Caco-2 (cell line): Measurements from ENCODE around the gene CEACAM19. TPM values are rescaled to one million over a fixed set of nuclear protein-coding genes. Genes with fewer than 3 reads are reported as not detected.

Experiments
- BruUV-seq: library from RNA; stranded (reverse); fragments of 400-500 nt; replicated peaks from 2 replicates; lab custom pipeline; 2021; lab: Mats Ljungman, UMichigan
- CTCF ChIA-PET: fragments of 300-600 bp; sonication (Branson Sonifier 250); formaldehyde crosslinking; loops from one replicate; lab custom pipeline; 2022; ENCODE audit warnings: antibody characterized with exemption; lab: Charles Lee
- POLR2A ChIA-PET: fragments of 300-600 bp; sonication (Branson Sonifier 250); formaldehyde crosslinking; loops from one replicate; lab custom pipeline; 2022; ENCODE audit warnings: antibody characterized with exemption; lab: Charles Lee
- DNase-seq, 2 experiments: peaks; one replicate each; pipeline versions ENCODE4 v3.0.0 to v3.0.0-alpha.2; 2020 to 2022
- H3K27me3 ChIP-seq: replicated peaks from 2 replicates; pipeline ENCODE4 v1.6.0; 2011; ENCODE audit warnings: low read length; ENCODE audit not compliant: control insufficient read depth, insufficient read depth
- H3K36me3 ChIP-seq: 2 replicates; pipeline ENCODE4 v1.5.1; 2011; ENCODE audit warnings: low read length; ENCODE audit not compliant: control insufficient read depth, insufficient read depth
- H3K4me1 ChIP-seq: fragments of 250-450 bp; sonication (Bioruptor Pico); 2 replicates; pipeline ENCODE4 v1.5.1; 2020; ENCODE audit warnings: mild to moderate bottlenecking
- H3K4me3 ChIP-seq: 2 replicates; pipeline ENCODE4 v1.5.1; 2011; ENCODE audit warnings: low read depth, mild to moderate bottlenecking, control low read depth, low read length
- H3K9me3 ChIP-seq: fragments of 250-450 bp; sonication (Bioruptor Pico); 2 replicates; pipeline ENCODE4 v1.5.1; 2020; ENCODE audit warnings: mild to moderate bottlenecking, moderate library complexity
- H3K27ac Mint-ChIP-seq: one replicate; pipeline ENCODE4 v1.8.0; 2022; ENCODE audit warnings: mixed read lengths; ENCODE audit not compliant: unreplicated experiment
- H3K27me3 Mint-ChIP-seq: one replicate; pipeline ENCODE4 v1.8.0; 2022; ENCODE audit warnings: mixed read lengths; ENCODE audit not compliant: insufficient read depth, unreplicated experiment
- H3K36me3 Mint-ChIP-seq: one replicate; pipeline ENCODE4 v1.8.0; 2022; ENCODE audit warnings: mild to moderate bottlenecking, mixed read lengths; ENCODE audit not compliant: insufficient read depth, unreplicated experiment
- H3K4me1 Mint-ChIP-seq: one replicate; pipeline ENCODE4 v1.8.0; 2022; ENCODE audit warnings: low read depth, mixed read lengths; ENCODE audit not compliant: unreplicated experiment
- H3K4me3 Mint-ChIP-seq: one replicate; pipeline ENCODE4 v1.8.0; 2022; ENCODE audit warnings: mild to moderate bottlenecking, moderate library complexity, mixed read lengths; ENCODE audit not compliant: unreplicated experiment
- H3K9me3 Mint-ChIP-seq: one replicate; pipeline ENCODE4 v1.8.0; 2022; ENCODE audit warnings: mixed read lengths; ENCODE audit not compliant: unreplicated experiment
- intact Hi-C: fragments of 100-400 bp; cut with micrococcal nuclease; formaldehyde crosslinking; loops from one replicate; pipeline ENCODE4 v1.10.0; 2022; ENCODE audit not compliant: unreplicated experiment
- total RNA-seq: library from RNA; stranded (reverse); gene quantifications from 2 replicates; pipeline ENCODE4 v1.2.3, GENCODE V29; 2022
- TF ChIP-seq, protein P1 (sequence below), 2 experiments: fragments of 200-600 bp in 1 of 2; IDR thresholded peaks; 1 replicate in 1 of 2; 2 replicates in 1 of 2; pipeline versions ENCODE4 v1.5.1 to v1.8.0; 2011 to 2022; ENCODE audit warnings: antibody characterized with exemption in 1 of 2, control low read depth in 1 of 2, inconsistent platforms in 1 of 2, low read depth in 1 of 2, low read length in 1 of 2, mild to moderate bottlenecking in 1 of 2, moderate library complexity in 1 of 2; ENCODE audit not compliant: insufficient read depth in 1 of 2, severe bottlenecking in 1 of 2, unreplicated experiment in 1 of 2

Gene CEACAM19
- total RNA-seq, 1 experiment from 2014 or later: 2.9 TPM

DNA sequence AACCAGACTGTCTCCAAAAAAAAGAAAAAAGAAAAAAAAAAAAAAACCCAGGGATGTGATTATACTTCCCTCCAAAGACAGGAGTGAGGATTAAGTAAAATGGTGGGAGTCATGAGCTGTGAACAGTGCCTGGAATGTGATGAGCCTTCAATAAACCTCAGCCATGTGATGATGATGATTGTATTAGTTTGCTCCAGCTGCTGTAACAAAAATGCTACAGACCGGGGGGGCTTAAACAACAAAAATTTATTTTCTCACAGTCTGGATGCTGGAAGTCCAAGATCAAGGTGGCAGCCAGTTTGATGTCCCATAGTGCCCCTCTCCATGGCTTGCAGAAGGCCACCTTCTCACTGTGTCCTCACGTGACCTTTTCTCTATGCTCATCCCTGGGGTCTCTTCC is 36.5 kb upstream of the CEACAM19 start:
- no peaks in the 10 kb centered on the region for H3K27me3 ChIP-seq
- intact Hi-C loops: no loop called here
- no peak overlapping the region for H3K4me3 ChIP-seq
- peaks cover 2% of the 10 kb centered on the region for H3K36me3 ChIP-seq
- POLR2A ChIA-PET: interaction anchor here (0.9 kb wide), 1 partner anchor 20 kb away, joined by 8 read pairs; no protein-coding TSS in a partner anchor
- H3K9me3 ChIP-seq: peaks cover 5% of the 10 kb centered on the region
- H3K4me1 Mint-ChIP-seq: peaks cover 39% of the 10 kb centered on the region
- no peak for DNase-seq
- BruUV-seq: no TSS peak
- no peak overlapping the region for H3K4me3 Mint-ChIP-seq
- peaks cover 13% of the 10 kb centered on the region for H3K36me3 Mint-ChIP-seq
- no peak overlapping the region for H3K27ac Mint-ChIP-seq
- peaks cover 9% of the 10 kb centered on the region for H3K9me3 Mint-ChIP-seq
- TF ChIP-seq, protein P1, sequence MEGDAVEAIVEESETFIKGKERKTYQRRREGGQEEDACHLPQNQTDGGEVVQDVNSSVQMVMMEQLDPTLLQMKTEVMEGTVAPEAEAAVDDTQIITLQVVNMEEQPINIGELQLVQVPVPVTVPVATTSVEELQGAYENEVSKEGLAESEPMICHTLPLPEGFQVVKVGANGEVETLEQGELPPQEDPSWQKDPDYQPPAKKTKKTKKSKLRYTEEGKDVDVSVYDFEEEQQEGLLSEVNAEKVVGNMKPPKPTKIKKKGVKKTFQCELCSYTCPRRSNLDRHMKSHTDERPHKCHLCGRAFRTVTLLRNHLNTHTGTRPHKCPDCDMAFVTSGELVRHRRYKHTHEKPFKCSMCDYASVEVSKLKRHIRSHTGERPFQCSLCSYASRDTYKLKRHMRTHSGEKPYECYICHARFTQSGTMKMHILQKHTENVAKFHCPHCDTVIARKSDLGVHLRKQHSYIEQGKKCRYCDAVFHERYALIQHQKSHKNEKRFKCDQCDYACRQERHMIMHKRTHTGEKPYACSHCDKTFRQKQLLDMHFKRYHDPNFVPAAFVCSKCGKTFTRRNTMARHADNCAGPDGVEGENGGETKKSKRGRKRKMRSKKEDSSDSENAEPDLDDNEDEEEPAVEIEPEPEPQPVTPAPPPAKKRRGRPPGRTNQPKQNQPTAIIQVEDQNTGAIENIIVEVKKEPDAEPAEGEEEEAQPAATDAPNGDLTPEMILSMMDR (IDR thresholded peaks at IDR 0.05; ENCODE audit: insufficient read depth in 1 of 2, low read depth in 1 of 2, low read length in 1 of 2, severe bottlenecking in 1 of 2, unreplicated experiment in 1 of 2): no peak
- CTCF ChIA-PET: interaction anchor here (1.6 kb wide), 1 partner anchor 18 kb away, joined by 4 read pairs; no protein-coding TSS in a partner anchor
- peaks cover 39% of the 10 kb centered on the region for H3K4me1 ChIP-seq
- no peaks in the 10 kb centered on the region for H3K27me3 Mint-ChIP-seq

DNA sequence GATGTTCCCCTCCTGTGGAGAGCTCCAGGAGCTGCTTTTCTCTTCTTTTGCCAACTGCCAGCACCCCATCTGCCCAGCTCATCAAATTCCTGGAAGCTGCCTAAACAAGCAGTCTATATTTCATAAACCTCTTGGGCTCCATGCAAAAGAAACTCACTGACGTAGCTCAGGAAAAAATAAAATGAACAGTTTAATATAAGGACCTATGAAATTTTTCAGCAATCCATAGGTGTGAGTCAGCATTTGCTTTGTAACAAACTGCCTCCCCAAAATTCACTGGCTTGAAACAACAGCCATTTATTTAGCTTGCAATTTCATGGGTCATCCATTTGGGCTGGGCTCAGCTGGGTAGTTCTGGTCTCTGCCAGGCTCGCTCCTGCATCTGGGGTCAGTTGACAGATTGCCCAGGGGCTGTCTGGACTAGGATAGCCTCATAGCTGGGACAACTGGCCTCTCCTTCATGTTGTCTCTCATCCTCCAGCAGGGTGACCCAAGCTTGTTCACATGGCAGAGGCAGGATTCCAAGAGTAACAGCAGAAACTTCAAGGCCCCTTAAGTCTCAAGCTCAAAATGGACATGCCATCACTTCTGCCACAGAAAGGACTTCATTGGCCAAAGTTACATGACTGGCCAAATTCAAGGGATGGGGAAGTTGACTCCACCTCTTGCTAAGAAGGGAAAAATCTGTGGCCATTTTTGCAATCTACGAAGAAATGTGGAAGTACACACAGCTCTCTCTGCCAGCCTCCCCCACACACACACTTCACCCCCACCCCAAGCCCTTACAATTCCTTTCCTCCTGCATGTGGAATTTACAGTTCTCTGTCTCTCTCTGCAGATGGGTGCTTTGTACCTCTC is 35.5 kb upstream of the CEACAM19 start:
- H3K4me3 ChIP-seq: no peak overlapping the region
- POLR2A ChIA-PET: interaction anchor here (0.6 to 0.9 kb wide), 3 partner anchors 21 to 609 kb away, joined by 3 to 8 read pairs (median 4); no protein-coding TSS in a partner anchor
- H3K27me3 Mint-ChIP-seq: no peaks in the 10 kb centered on the region
- H3K36me3 Mint-ChIP-seq: peaks cover 13% of the 10 kb centered on the region
- H3K27ac Mint-ChIP-seq: no peak overlapping the region
- TF ChIP-seq, protein P1 (IDR thresholded peaks at IDR 0.05; ENCODE audit: insufficient read depth in 1 of 2, low read depth in 1 of 2, low read length in 1 of 2, severe bottlenecking in 1 of 2, unreplicated experiment in 1 of 2): no peak
- DNase-seq: no peak
- H3K4me3 Mint-ChIP-seq: no peak overlapping the region
- H3K9me3 ChIP-seq: peaks cover 5% of the 10 kb centered on the region
- intact Hi-C loops: no loop called here
- no peaks in the 10 kb centered on the region for H3K27me3 ChIP-seq
- peaks cover 9% of the 10 kb centered on the region for H3K9me3 Mint-ChIP-seq
- BruUV-seq: no TSS peak
- H3K36me3 ChIP-seq: peaks cover 2% of the 10 kb centered on the region; the same call in 1 of the 2 replicates
- peaks cover 49% of the 10 kb centered on the region for H3K4me1 Mint-ChIP-seq
- CTCF ChIA-PET: interaction anchor here (1.4 to 1.8 kb wide), 3 partner anchors 19 to 65 kb away, joined by 4 to 6 read pairs (median 4); no protein-coding TSS in a partner anchor
- H3K4me1 ChIP-seq: peaks cover 49% of the 10 kb centered on the region
